HG03565 (cell line): ENCODE data around the gene RCOR2.

ENCODE experiments used
- ATAC-seq: cut with Tn5 transposase; IDR thresholded peaks from one replicate; pipeline ENCODE4 v1.9.1; 2021; ENCODE audit warnings: mild to moderate bottlenecking, moderate library complexity; ENCODE audit not compliant: unreplicated experiment

The RCOR2 gene

GRCh38 chr11:63908631-63909401 is 8.1 kb downstream of the RCOR2 start:
- ATAC-seq = no peak

GRCh38 chr11:63907808-63908530 is 9.0 kb downstream of the RCOR2 start:
- no peak for ATAC-seq

GRCh38 chr11:63907063-63907462 is 9.9 kb downstream of the RCOR2 start:
- ATAC-seq = no peak

GRCh38 chr11:63906585-63906984 is 10.4 kb downstream of the RCOR2 start:
- no peak for ATAC-seq

GRCh38 chr11:63906087-63906486 is 10.9 kb downstream of the RCOR2 start:
- no peak for ATAC-seq

GRCh38 chr11:63905179-63905578 is 11.8 kb downstream of the RCOR2 start:
- no peak for ATAC-seq

- no peak for ATAC-seq
Measured at GRCh38 chr11:63904743-63905142, 12.2 kb downstream of the RCOR2 start.

- ATAC-seq = no peak
Measured at GRCh38 chr11:63903884-63904283, 13.1 kb downstream of the RCOR2 start.

GRCh38 chr11:63901660-63902059 is 15.3 kb downstream of the RCOR2 start:
- ATAC-seq = no peak

GRCh38 chr11:63897459-63898146 is 19.4 kb downstream of the RCOR2 start:
- no peak for ATAC-seq

- no peak for ATAC-seq
Measured at GRCh38 chr11:63896071-63896470, 20.9 kb downstream of the RCOR2 start.

GRCh38 chr11:63893355-63893754 is 23.6 kb downstream of the RCOR2 start:
- ATAC-seq = no peak

- no peak for ATAC-seq
Measured at GRCh38 chr11:63892228-63892627, 24.7 kb downstream of the RCOR2 start.

- no peak for ATAC-seq
Measured at GRCh38 chr11:63890368-63890767, 26.6 kb downstream of the RCOR2 start.

GRCh38 chr11:63889344-63889743 is 27.6 kb downstream of the RCOR2 start:
- ATAC-seq = no peak

GRCh38 chr11:63888170-63889086 is 28.5 kb downstream of the RCOR2 start:
- ATAC-seq = no peak

- ATAC-seq = no peak
Measured at GRCh38 chr11:63887386-63887999, 29.5 kb downstream of the RCOR2 start.

- ATAC-seq = no peak
Measured at GRCh38 chr11:63884196-63884932, 32.6 kb downstream of the RCOR2 start.

GRCh38 chr11:63883791-63884190 is 33.2 kb downstream of the RCOR2 start:
- no peak for ATAC-seq
